Measurements from ENCODE around the gene SLC6A11. TPM values are rescaled to one million over a fixed set of nuclear protein-coding genes. Genes with fewer than 3 reads are reported as not detected.

SLC6A11 gene
- total and polyA plus RNA-seq, 9 of the 15 experiments (the other 6 are each of a cell fraction or from before 2014, with no cell fraction given): 0.04 TPM; not detected in 8

DNA sequence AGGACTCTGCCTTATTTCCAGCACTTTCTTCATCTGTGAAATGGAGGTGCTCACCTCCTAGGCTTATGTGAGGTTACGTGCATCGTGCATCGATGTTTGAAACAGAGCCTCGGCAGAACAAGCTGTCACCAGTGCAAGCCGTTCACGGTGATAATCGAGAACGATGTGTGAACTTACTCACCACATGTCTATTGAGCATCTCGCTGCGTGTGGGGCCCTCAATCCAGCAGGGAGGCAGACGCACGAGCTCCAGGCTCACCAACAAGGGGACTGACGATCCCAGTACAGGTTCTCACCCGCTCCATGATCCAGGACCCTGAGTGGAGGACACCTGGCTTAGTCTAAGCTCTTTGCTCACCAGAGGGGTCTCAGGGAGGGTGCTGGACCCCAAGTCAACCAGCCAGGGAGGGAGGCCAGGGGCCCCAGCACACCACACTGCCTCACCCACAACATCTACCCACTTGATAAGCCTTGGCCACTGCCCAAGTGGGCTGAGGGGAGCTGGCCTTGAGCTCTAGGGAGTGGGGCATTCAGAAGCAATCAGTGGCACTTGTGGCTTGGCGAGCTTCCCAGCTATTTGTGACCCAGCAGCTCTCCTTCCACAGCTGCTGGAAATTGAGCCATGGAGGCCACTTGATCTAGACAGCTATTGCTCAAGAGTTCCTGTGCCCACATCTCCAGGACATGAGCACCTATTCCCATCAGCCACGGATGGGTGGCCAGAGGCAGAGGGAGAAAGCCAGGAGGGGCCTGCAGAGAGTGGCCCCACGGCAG, 142.1 kb downstream of the SLC6A11 start:
- Histone ChIP-seq H3K27me3 (ENCODE audit: control insufficient read depth in 2 of 2, insufficient read depth in 2 of 2, low read length in 2 of 2) (peaks cover 2 to 45% of the 10 kb centered on the region in 2 experiments; a peak in 2 of 5 replicates), H3K27ac (ENCODE audit: extremely low read depth, low read depth, low read length) (no peak overlapping the region), H3K9me3 (replicated peaks; ENCODE audit: control insufficient read depth, insufficient read depth, low read depth, low read length) (no peaks in the 10 kb centered on the region), H3K36me3 (ENCODE audit: control insufficient read depth, insufficient read depth, low read length) (no peaks in the 10 kb centered on the region), H3K4me3 (no peak overlapping the region), H3K79me2 (ENCODE audit: control insufficient read depth, insufficient read depth, low read length) (no peaks in the 10 kb centered on the region), H3K9me1 (ENCODE audit: control insufficient read depth, insufficient read depth, low read length) (no peaks in the 10 kb centered on the region), H3K9ac (ENCODE audit: insufficient read depth in 1 of 2, low read depth in 2 of 2, low read length in 2 of 2) (no peak overlapping the region), H3K4me2 (ENCODE audit: insufficient read depth, low read length) (no peak overlapping the region), H4K20me1 (replicated peaks; ENCODE audit: control insufficient read depth, insufficient read depth, low read length) (peaks cover 8% of the 10 kb centered on the region; the same call in 1 of the 2 replicates), H3K4me1 (replicated peaks in 1 of 2; ENCODE audit: control insufficient read depth in 2 of 2, insufficient read depth in 2 of 2, low read length in 2 of 2) (no peaks in the 10 kb centered on the region), H2AFZ (ENCODE audit: low read depth, low read length) (no peak overlapping the region)
- FAIRE-seq (no peak), DNase-seq (ENCODE audit: extremely low read depth in 1 of 4, low spot score in 3 of 4) (no peak), ATAC-seq (no peak)
- in situ Hi-C loops (cut with MboI) (no loop called here), intact Hi-C loops (cut with micrococcal nuclease) (no loop called here)
- POLR2A ChIA-PET: interaction anchor here (0.5 kb wide), 1 partner anchor 369 kb away, joined by 5 read pairs; no protein-coding TSS in a partner anchor
- 1% methylated on average over 17 of the region's 17 CpGs for WGBS (ENCODE audit: insufficient coverage, low coverage, missing lambda C conversion rate)
- CTCF ChIA-PET (ENCODE audit: low intra/inter-chr PET ratio): no interaction called here
- BruUV-seq (replicated peaks): no TSS peak
- TF ChIP-seq ZSCAN29 (IDR thresholded peaks at IDR 0.05) (no peak), ZBTB8A (IDR thresholded peaks at IDR 0.05; ENCODE audit: partially characterized antibody) (no peak), TCF7L2 (IDR thresholded peaks at IDR 0.05; ENCODE audit: low read depth, low read length) (no peak), BCL6 (CRISPR knock-in tag; IDR thresholded peaks at IDR 0.05) (no peak), ARID2 (IDR thresholded peaks at IDR 0.05) (no peak), ILF3 (IDR thresholded peaks at IDR 0.05; ENCODE audit: borderline replicate concordance) (no peak)
- TF ChIP-seq, protein P1, sequence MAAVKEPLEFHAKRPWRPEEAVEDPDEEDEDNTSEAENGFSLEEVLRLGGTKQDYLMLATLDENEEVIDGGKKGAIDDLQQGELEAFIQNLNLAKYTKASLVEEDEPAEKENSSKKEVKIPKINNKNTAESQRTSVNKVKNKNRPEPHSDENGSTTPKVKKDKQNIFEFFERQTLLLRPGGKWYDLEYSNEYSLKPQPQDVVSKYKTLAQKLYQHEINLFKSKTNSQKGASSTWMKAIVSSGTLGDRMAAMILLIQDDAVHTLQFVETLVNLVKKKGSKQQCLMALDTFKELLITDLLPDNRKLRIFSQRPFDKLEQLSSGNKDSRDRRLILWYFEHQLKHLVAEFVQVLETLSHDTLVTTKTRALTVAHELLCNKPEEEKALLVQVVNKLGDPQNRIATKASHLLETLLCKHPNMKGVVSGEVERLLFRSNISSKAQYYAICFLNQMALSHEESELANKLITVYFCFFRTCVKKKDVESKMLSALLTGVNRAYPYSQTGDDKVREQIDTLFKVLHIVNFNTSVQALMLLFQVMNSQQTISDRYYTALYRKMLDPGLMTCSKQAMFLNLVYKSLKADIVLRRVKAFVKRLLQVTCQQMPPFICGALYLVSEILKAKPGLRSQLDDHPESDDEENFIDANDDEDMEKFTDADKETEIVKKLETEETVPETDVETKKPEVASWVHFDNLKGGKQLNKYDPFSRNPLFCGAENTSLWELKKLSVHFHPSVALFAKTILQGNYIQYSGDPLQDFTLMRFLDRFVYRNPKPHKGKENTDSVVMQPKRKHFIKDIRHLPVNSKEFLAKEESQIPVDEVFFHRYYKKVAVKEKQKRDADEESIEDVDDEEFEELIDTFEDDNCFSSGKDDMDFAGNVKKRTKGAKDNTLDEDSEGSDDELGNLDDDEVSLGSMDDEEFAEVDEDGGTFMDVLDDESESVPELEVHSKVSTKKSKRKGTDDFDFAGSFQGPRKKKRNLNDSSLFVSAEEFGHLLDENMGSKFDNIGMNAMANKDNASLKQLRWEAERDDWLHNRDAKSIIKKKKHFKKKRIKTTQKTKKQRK (IDR thresholded peaks at IDR 0.05; ENCODE audit: borderline replicate concordance, low read depth, low read length): no peak
- TF ChIP-seq, protein P2, sequence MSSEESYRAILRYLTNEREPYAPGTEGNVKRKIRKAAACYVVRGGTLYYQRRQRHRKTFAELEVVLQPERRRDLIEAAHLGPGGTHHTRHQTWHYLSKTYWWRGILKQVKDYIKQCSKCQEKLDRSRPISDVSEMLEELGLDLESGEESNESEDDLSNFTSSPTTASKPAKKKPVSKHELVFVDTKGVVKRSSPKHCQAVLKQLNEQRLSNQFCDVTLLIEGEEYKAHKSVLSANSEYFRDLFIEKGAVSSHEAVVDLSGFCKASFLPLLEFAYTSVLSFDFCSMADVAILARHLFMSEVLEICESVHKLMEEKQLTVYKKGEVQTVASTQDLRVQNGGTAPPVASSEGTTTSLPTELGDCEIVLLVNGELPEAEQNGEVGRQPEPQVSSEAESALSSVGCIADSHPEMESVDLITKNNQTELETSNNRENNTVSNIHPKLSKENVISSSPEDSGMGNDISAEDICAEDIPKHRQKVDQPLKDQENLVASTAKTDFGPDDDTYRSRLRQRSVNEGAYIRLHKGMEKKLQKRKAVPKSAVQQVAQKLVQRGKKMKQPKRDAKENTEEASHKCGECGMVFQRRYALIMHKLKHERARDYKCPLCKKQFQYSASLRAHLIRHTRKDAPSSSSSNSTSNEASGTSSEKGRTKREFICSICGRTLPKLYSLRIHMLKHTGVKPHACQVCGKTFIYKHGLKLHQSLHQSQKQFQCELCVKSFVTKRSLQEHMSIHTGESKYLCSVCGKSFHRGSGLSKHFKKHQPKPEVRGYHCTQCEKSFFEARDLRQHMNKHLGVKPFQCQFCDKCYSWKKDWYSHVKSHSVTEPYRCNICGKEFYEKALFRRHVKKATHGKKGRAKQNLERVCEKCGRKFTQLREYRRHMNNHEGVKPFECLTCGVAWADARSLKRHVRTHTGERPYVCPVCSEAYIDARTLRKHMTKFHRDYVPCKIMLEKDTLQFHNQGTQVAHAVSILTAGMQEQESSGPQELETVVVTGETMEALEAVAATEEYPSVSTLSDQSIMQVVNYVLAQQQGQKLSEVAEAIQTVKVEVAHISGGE (CRISPR knock-in tag; IDR thresholded peaks at IDR 0.05): no peak
- TF ChIP-seq, protein P3, sequence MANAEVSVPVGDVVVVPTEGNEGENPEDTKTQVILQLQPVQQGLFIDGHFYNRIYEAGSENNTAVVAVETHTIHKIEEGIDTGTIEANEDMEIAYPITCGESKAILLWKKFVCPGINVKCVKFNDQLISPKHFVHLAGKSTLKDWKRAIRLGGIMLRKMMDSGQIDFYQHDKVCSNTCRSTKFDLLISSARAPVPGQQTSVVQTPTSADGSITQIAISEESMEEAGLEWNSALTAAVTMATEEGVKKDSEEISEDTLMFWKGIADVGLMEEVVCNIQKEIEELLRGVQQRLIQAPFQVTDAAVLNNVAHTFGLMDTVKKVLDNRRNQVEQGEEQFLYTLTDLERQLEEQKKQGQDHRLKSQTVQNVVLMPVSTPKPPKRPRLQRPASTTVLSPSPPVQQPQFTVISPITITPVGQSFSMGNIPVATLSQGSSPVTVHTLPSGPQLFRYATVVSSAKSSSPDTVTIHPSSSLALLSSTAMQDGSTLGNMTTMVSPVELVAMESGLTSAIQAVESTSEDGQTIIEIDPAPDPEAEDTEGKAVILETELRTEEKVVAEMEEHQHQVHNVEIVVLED (CRISPR knock-in tag; IDR thresholded peaks at IDR 0.05): no peak
- TF ChIP-seq, protein P4, sequence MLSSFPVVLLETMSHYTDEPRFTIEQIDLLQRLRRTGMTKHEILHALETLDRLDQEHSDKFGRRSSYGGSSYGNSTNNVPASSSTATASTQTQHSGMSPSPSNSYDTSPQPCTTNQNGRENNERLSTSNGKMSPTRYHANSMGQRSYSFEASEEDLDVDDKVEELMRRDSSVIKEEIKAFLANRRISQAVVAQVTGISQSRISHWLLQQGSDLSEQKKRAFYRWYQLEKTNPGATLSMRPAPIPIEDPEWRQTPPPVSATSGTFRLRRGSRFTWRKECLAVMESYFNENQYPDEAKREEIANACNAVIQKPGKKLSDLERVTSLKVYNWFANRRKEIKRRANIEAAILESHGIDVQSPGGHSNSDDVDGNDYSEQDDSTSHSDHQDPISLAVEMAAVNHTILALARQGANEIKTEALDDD (IDR thresholded peaks at IDR 0.05): no peak

Measured in K562 (cell line).